ENCODE data around the gene FOCAD.

Gene FOCAD

DNA sequence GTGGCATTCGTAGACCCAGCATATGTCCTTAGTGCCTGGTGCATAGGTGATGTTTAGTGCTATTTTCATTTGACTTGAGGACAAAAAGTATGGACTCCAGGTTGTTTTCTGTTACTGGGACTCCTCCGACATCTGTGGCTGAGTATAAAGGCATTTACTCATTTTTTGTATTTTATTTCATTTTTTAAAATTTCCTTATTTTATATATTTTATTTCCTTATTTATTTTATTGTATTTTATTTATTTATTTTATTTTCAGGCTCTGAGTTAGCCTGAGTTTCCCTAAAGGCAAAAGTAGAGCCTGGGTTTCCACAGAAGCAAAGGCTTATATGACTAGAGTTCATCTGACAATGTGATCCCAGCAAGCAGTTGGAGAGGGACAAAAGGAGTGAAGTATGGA is 91.6 kb downstream of the FOCAD start:
- TF ChIP-seq, protein P1, sequence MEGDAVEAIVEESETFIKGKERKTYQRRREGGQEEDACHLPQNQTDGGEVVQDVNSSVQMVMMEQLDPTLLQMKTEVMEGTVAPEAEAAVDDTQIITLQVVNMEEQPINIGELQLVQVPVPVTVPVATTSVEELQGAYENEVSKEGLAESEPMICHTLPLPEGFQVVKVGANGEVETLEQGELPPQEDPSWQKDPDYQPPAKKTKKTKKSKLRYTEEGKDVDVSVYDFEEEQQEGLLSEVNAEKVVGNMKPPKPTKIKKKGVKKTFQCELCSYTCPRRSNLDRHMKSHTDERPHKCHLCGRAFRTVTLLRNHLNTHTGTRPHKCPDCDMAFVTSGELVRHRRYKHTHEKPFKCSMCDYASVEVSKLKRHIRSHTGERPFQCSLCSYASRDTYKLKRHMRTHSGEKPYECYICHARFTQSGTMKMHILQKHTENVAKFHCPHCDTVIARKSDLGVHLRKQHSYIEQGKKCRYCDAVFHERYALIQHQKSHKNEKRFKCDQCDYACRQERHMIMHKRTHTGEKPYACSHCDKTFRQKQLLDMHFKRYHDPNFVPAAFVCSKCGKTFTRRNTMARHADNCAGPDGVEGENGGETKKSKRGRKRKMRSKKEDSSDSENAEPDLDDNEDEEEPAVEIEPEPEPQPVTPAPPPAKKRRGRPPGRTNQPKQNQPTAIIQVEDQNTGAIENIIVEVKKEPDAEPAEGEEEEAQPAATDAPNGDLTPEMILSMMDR (IDR thresholded peaks at IDR 0.05; ENCODE audit: low read depth, low read length, missing control alignments): no peak
- H3K4me3 ChIP-seq (ENCODE audit: low read depth, low read length): no peak overlapping the region
- no peak for DNase-seq (ENCODE audit: low read depth)

DNA sequence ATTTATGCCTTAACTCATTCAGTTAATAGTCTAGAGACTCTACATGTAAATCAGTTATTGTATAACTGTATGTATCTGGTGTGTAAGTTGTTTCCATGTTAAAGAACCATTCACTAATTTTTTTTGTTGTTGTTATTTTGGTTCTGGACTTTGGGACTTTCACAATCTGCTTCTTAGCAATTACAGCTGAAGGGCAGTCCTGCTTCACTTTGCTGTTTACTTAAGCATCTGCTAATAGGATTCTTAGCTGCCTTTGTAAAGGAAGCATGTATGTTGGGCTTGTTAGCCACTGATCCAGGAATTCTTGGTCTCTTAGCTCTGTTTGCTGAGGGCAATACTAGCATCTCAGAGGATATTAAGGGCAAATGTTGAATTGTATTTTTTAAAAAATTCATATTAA is 97.0 kb downstream of the FOCAD start:
- TF ChIP-seq, protein P1 (IDR thresholded peaks at IDR 0.05; ENCODE audit: low read depth, low read length, missing control alignments): no peak
- H3K4me3 ChIP-seq (ENCODE audit: low read depth, low read length): no peak overlapping the region
- no peak for DNase-seq (ENCODE audit: low read depth)

DNA sequence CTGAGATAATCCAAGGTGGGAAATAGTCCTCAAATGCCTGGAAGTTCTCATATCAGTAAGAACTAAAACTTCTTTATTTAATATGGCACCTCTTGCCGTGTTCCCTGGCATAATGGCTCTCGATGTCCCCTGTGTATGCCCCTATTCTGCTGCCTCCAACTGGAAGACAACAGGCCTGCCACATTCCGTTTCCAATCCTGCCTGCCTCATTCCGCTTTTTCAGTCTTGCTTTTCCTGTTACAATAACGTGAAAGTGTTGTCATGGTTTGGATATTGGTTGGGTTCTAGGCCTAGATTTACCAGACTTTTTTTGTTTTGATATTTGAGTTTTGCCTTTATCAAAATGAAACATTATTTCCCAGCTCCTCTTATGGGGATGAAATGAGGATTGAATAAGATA is 98.2 kb downstream of the FOCAD start:
- TF ChIP-seq, protein P1 (IDR thresholded peaks at IDR 0.05; ENCODE audit: low read depth, low read length, missing control alignments): no peak

DNA sequence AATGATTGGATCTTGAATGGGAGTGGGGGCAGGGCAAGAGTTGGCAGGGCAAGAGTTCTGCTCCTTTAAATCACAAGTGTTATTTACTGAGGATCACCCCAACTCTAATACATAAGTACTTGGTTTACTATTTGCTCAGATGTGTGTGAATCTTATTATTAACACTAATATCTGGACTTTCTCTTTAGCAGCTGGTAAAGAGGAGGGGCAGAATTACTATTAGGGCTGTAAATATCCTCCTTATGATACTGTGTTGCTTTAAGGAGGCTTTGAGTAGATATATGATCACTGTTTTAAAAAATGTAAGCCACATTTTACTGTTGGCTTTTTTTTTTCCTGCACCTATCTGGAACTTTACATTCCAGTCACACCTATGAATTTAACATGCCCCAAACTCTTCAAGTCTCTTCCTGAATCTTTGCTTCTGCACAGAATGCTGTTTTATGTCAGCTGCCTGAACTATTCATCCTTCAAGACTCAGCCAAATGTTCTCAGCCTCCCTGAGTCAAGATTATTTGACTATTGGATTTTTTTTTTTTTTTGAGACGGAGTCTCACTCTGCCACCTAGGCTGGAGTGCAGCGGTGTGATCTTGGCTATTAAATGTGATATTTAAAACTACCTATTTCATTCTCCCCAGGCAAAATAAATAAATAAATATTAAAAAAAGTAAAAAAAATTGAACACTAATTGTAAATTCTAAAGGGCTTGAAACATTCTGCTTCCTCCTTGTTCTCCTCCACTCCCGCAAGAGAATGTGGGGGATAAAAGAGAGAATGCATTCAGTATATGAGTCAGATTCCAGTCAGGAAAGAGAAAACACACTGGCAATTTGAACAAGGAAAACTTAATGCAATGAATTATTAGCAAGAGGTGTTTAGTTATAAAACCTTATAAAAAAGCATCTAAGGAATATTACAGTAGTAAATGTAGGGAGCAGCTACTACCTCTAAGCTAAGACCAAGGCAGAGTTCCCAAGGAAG is 99.3 kb downstream of the FOCAD start:
- TF ChIP-seq, protein P1 (IDR thresholded peaks at IDR 0.05; ENCODE audit: low read depth, low read length, missing control alignments): no peak
- H3K4me3 ChIP-seq (ENCODE audit: low read depth, low read length): no peak overlapping the region
- DNase-seq (ENCODE audit: low read depth): no peak

More for the DNA sequence above, 98.2 kb downstream of the FOCAD start:
- DNase-seq (ENCODE audit: low read depth): no peak
- H3K4me3 ChIP-seq (ENCODE audit: low read depth, low read length): no peak overlapping the region

DNA sequence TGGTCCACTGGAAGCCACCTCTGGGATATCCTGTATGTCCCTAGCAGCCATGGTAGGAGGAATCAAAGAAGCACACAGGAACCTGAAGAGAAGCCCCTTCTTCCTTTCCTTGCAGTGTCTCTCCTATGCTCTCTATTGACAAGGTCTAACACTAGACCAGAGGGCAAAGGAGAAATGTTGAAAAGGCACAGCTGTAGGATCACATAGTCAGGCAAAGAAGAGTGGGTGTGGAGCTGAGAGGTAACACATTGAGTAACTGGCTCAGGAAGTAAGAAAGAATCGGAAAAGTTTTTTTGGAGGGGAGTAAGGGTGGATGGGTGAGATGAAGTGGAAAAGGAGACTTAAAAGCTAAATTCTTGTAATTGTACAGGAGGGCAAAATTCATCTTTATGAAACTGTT is 100.1 kb downstream of the FOCAD start:
- TF ChIP-seq, protein P1 (IDR thresholded peaks at IDR 0.05; ENCODE audit: low read depth, low read length, missing control alignments): no peak
- DNase-seq (ENCODE audit: low read depth): no peak

DNA sequence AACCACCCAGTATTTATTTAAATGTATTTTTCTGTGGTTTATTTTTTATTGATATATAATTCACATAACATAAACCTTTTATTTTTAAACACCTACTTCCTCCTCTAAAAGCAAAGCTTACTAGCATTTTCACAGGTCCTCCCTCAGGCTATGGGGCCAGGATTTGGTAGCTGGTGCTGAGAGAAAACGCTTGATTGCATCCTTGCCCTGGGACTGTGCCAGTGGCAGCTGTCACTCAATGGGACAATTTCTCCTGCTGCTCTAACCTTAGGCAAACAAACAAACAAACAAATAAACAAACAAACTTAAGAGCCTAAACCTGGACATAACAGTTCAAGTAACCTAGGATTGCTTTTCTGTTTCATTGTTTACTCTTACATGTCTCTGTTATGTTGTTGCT is 102.7 kb downstream of the FOCAD start:
- DNase-seq (ENCODE audit: low read depth): no peak
- H3K4me3 ChIP-seq (ENCODE audit: low read depth, low read length): no peak overlapping the region
- TF ChIP-seq, protein P1 (IDR thresholded peaks at IDR 0.05; ENCODE audit: low read depth, low read length, missing control alignments): no peak

More for the DNA sequence above, 100.1 kb downstream of the FOCAD start:
- no peak overlapping the region for H3K4me3 ChIP-seq (ENCODE audit: low read depth, low read length)

Measured in GM12864 (cell line).